ENCODE measurements around the gene DBR1. TPM values are rescaled to one million over a fixed set of nuclear protein-coding genes. Genes with fewer than 3 reads are reported as not detected.
"Not testable (repeated sequence)": the region's sequence is repeated elsewhere in the genome, so short reads cannot be mapped to it uniquely, and the experiment has no call there.

DBR1 gene
- total and polyA plus RNA-seq, 7 experiments from 2014 or later, result 14.7 to 28.2 (median 20.8) TPM

- H3K9me3 Mint-ChIP-seq, result peaks cover 0 to 27% (median 12%) of the 10 kb centered on the region in 11 donors
- H3K9me3 ChIP-seq (ENCODE audit: control insufficient read depth in 2 of 3, low read length in 3 of 3), result peaks cover 0 to 3% (median 0%) of the 10 kb centered on the region in 3 experiments
- CTCF ChIA-PET, result no interaction called here
- no peaks in the 10 kb centered on the region for H3K27me3 ChIP-seq (ENCODE audit: control insufficient read depth in 2 of 2, insufficient read depth in 2 of 2, low read length in 2 of 2)
- H3K27ac Mint-ChIP-seq, result no peak overlapping the region
- no peaks in the 10 kb centered on the region for H3K36me3 ChIP-seq (ENCODE audit: control insufficient read depth in 2 of 3, insufficient read depth in 3 of 3, low read length in 3 of 3)
- POLR2A ChIA-PET, result no interaction called here
- H3K4me3 ChIP-seq (ENCODE audit: low read length), result no peak overlapping the region
- DNase-seq (no peak), ATAC-seq (no peak)
- H3K27me3 Mint-ChIP-seq, result peaks cover 0 to 6% (median 0%) of the 10 kb centered on the region in 5 donors
- intact Hi-C loops (cut with micrococcal nuclease), result no loop called here
- no peaks in the 10 kb centered on the region for H3K4me1 ChIP-seq (ENCODE audit: control insufficient read depth in 2 of 2, insufficient read depth in 2 of 2, low read length in 2 of 2)
- no peak overlapping the region for H3K27ac ChIP-seq (ENCODE audit: low read depth, low read length)
- peaks cover 0 to 7% (median 5%) of the 10 kb centered on the region in 5 donors for H3K36me3 Mint-ChIP-seq
- peaks cover 0 to 4% (median 0%) of the 10 kb centered on the region in 7 donors for H3K4me1 Mint-ChIP-seq
- H3K4me3 Mint-ChIP-seq, result no peak overlapping the region
Measured at GRCh38 chr3:138154534-138154933, 20.2 kb downstream of the DBR1 start.

DNA sequence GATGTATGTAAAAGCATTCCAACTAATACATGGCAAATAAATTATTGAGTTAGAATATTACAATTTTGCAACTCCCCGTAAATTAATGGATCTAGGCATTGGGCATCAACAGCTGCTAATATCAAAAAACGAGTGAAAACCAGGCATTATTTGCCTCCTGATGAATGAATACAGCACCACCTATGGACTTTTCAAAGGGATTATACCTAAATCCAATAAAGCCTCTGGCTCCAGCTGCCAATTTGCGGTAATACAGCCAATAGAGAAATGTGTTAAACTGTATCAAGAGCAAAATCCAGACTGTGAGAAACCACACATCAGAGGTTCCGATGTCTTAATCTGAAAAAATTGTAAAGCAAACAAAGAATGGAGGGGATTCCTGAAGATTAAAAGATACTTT, 26.2 kb downstream of the DBR1 start:
- no peak overlapping the region for H3K27ac ChIP-seq (ENCODE audit: low read depth, low read length)
- H3K9me3 ChIP-seq (ENCODE audit: control insufficient read depth in 2 of 3, low read length in 3 of 3), result no peaks in the 10 kb centered on the region
- H3K36me3 Mint-ChIP-seq, result peaks cover 0 to 5% (median 0%) of the 10 kb centered on the region in 5 donors
- no peak for DNase-seq
- no peaks in the 10 kb centered on the region for H3K36me3 ChIP-seq (ENCODE audit: control insufficient read depth in 2 of 3, insufficient read depth in 3 of 3, low read length in 3 of 3)
- ATAC-seq, result no peak
- no peaks in the 10 kb centered on the region for H3K4me1 ChIP-seq (ENCODE audit: control insufficient read depth in 2 of 2, insufficient read depth in 2 of 2, low read length in 2 of 2)
- CTCF ChIA-PET, result no interaction called here
- no peak overlapping the region for H3K4me3 Mint-ChIP-seq
- H3K4me3 ChIP-seq (ENCODE audit: low read length), result no peak overlapping the region
- POLR2A ChIA-PET, result interaction anchor here (0.6 kb wide), 1 partner anchor 10 kb away, joined by 3 read pairs; no protein-coding TSS in a partner anchor
- H3K27ac Mint-ChIP-seq, result no peak overlapping the region
- intact Hi-C loops (cut with micrococcal nuclease), result no loop called here
- no peaks in the 10 kb centered on the region for H3K4me1 Mint-ChIP-seq
- peaks cover 0 to 10% (median 2%) of the 10 kb centered on the region in 11 donors for H3K9me3 Mint-ChIP-seq
- H3K27me3 ChIP-seq (ENCODE audit: control insufficient read depth in 2 of 2, insufficient read depth in 2 of 2, low read length in 2 of 2), result no peaks in the 10 kb centered on the region
- H3K27me3 Mint-ChIP-seq, result peaks cover 0 to 11% (median 0%) of the 10 kb centered on the region in 5 donors

DNA sequence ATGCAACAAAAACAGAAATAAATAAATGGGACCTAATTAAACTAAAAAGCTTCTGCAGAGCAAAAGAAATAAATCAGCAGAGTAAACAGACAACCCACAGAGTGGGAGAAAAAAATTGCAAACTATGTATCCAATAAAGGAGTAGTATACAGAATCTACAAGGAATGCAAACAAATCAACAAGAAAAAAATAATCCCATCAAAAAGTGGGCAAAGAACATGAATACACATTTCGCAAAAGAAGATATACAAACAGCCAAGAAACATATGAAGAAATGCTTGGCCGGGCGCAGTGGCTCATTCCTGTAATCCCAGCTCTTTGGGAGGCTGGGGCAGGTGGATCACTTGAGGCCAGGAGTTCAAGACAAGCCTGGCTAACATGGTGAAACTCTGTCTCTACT, 32.5 kb downstream of the DBR1 start:
- H3K4me1 ChIP-seq (ENCODE audit: control insufficient read depth in 2 of 2, insufficient read depth in 2 of 2, low read length in 2 of 2); H3K4me1 Mint-ChIP-seq; H3K9me3 ChIP-seq (ENCODE audit: control insufficient read depth in 2 of 3, low read length in 3 of 3); H3K4me3 Mint-ChIP-seq; H3K27me3 ChIP-seq (ENCODE audit: control insufficient read depth in 2 of 2, insufficient read depth in 2 of 2, low read length in 2 of 2); H3K27ac ChIP-seq (ENCODE audit: low read depth, low read length); ATAC-seq; POLR2A ChIA-PET; DNase-seq; H3K4me3 ChIP-seq (ENCODE audit: low read length); H3K36me3 ChIP-seq (ENCODE audit: control insufficient read depth in 2 of 3, insufficient read depth in 3 of 3, low read length in 3 of 3); H3K27ac Mint-ChIP-seq; H3K9me3 Mint-ChIP-seq; intact Hi-C loops (cut with micrococcal nuclease); H3K36me3 Mint-ChIP-seq: not testable (repeated sequence)
- peaks cover 0 to 35% (median 11%) of the 10 kb centered on the region in 5 donors for H3K27me3 Mint-ChIP-seq
- CTCF ChIA-PET, result interaction anchor here (0.7 kb wide), 1 partner anchor 183 kb away, joined by 6 read pairs; no protein-coding TSS in a partner anchor

GRCh38 chr3:138140940-138141339, 33.8 kb downstream of the DBR1 start:
- Mint-ChIP-seq H3K27me3 (peaks cover 0 to 33% (median 11%) of the 10 kb centered on the region in 5 donors), H3K36me3 (no peaks in the 10 kb centered on the region), H3K27ac (no peak overlapping the region), H3K4me1 (no peaks in the 10 kb centered on the region), H3K4me3 (no peak overlapping the region), H3K9me3 (peaks cover 0 to 3% (median 0%) of the 10 kb centered on the region in 11 donors)
- CTCF ChIA-PET, result no interaction called here
- no peak for ATAC-seq
- H3K27me3 ChIP-seq (ENCODE audit: control insufficient read depth in 2 of 2, insufficient read depth in 2 of 2, low read length in 2 of 2), result no peaks in the 10 kb centered on the region
- no peak for DNase-seq
- no peaks in the 10 kb centered on the region for H3K4me1 ChIP-seq (ENCODE audit: control insufficient read depth in 2 of 2, insufficient read depth in 2 of 2, low read length in 2 of 2)
- no peaks in the 10 kb centered on the region for H3K36me3 ChIP-seq (ENCODE audit: control insufficient read depth in 2 of 3, insufficient read depth in 3 of 3, low read length in 3 of 3)
- no peak overlapping the region for H3K4me3 ChIP-seq (ENCODE audit: low read length)
- POLR2A ChIA-PET, result no interaction called here
- H3K27ac ChIP-seq (ENCODE audit: low read depth, low read length), result no peak overlapping the region
- intact Hi-C loops (cut with micrococcal nuclease), result no loop called here
- H3K9me3 ChIP-seq (ENCODE audit: control insufficient read depth in 2 of 3, low read length in 3 of 3), result no peaks in the 10 kb centered on the region

- ChIA-PET CTCF (no interaction called here), POLR2A (no interaction called here)
- Histone ChIP-seq H3K4me3 (ENCODE audit: low read length) (no peak overlapping the region), H3K27ac (ENCODE audit: low read depth, low read length) (no peak overlapping the region), H3K36me3 (ENCODE audit: control insufficient read depth in 2 of 3, insufficient read depth in 3 of 3, low read length in 3 of 3) (no peaks in the 10 kb centered on the region), H3K4me1 (ENCODE audit: control insufficient read depth in 2 of 2, insufficient read depth in 2 of 2, low read length in 2 of 2) (no peaks in the 10 kb centered on the region), H3K27me3 (ENCODE audit: control insufficient read depth in 2 of 2, insufficient read depth in 2 of 2, low read length in 2 of 2) (no peaks in the 10 kb centered on the region), H3K9me3 (ENCODE audit: control insufficient read depth in 2 of 3, low read length in 3 of 3) (no peaks in the 10 kb centered on the region)
- no peaks in the 10 kb centered on the region for H3K36me3 Mint-ChIP-seq
- H3K9me3 Mint-ChIP-seq, result peaks cover 0 to 3% (median 0%) of the 10 kb centered on the region in 11 donors
- DNase-seq (no peak), ATAC-seq (no peak)
- peaks cover 0 to under 1% (median 0%) of the 10 kb centered on the region in 7 donors for H3K4me1 Mint-ChIP-seq
- H3K4me3 Mint-ChIP-seq, result no peak overlapping the region
- H3K27me3 Mint-ChIP-seq, result peaks cover 0 to 34% (median 13%) of the 10 kb centered on the region in 5 donors
- intact Hi-C loops (cut with micrococcal nuclease), result no loop called here
- H3K27ac Mint-ChIP-seq, result no peak overlapping the region
Measured at GRCh38 chr3:138139691-138140090, 35.0 kb downstream of the DBR1 start.

GRCh38 chr3:138137861-138138260, 36.9 kb downstream of the DBR1 start:
- DNase-seq (no peak), ATAC-seq (no peak)
- no peaks in the 10 kb centered on the region for H3K27me3 ChIP-seq (ENCODE audit: control insufficient read depth in 2 of 2, insufficient read depth in 2 of 2, low read length in 2 of 2)
- POLR2A ChIA-PET, result interaction anchor here (0.6 kb wide), 1 partner anchor 10 kb away, joined by 3 read pairs; no protein-coding TSS in a partner anchor
- H3K27ac ChIP-seq (ENCODE audit: low read depth, low read length), result no peak overlapping the region
- Mint-ChIP-seq H3K27me3 (peaks cover 0 to 43% (median 18%) of the 10 kb centered on the region in 5 donors), H3K4me3 (no peak overlapping the region), H3K36me3 (no peaks in the 10 kb centered on the region), H3K27ac (no peak overlapping the region), H3K4me1 (peaks cover 0 to 2% (median 0%) of the 10 kb centered on the region in 7 donors), H3K9me3 (peaks cover 0 to 3% (median 0%) of the 10 kb centered on the region in 11 donors)
- H3K4me3 ChIP-seq (ENCODE audit: low read length), result no peak overlapping the region
- no peaks in the 10 kb centered on the region for H3K4me1 ChIP-seq (ENCODE audit: control insufficient read depth in 2 of 2, insufficient read depth in 2 of 2, low read length in 2 of 2)
- CTCF ChIA-PET, result no interaction called here
- no peaks in the 10 kb centered on the region for H3K36me3 ChIP-seq (ENCODE audit: control insufficient read depth in 2 of 3, insufficient read depth in 3 of 3, low read length in 3 of 3)
- H3K9me3 ChIP-seq (ENCODE audit: control insufficient read depth in 2 of 3, low read length in 3 of 3), result no peaks in the 10 kb centered on the region
- intact Hi-C loops (cut with micrococcal nuclease), result no loop called here

DNA sequence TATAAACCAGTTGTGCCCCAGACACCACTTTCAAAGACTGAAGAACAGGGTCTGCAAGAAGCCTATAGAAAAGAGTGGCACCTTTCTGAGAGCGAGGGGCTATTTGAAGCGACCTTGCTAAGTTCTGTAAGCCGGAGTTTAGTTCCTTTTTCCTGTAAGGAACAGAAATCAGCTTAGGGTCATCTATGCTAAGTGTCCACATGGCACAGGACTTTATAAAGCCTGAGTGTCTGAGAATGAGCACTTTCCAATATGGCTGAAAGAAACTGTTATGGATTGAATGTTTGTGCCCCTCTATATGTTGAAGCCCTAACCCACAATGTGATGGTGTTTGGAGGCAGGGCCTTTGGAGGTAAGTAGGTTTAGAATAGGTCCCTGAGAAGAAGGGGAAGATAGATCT, 38.5 kb downstream of the DBR1 start:
- Histone ChIP-seq H3K9me3 (ENCODE audit: control insufficient read depth in 2 of 3, low read length in 3 of 3) (no peaks in the 10 kb centered on the region), H3K4me1 (ENCODE audit: control insufficient read depth in 2 of 2, insufficient read depth in 2 of 2, low read length in 2 of 2) (no peaks in the 10 kb centered on the region), H3K4me3 (ENCODE audit: low read length) (no peak overlapping the region), H3K27me3 (ENCODE audit: control insufficient read depth in 2 of 2, insufficient read depth in 2 of 2, low read length in 2 of 2) (no peaks in the 10 kb centered on the region), H3K36me3 (ENCODE audit: control insufficient read depth in 2 of 3, insufficient read depth in 3 of 3, low read length in 3 of 3) (no peaks in the 10 kb centered on the region), H3K27ac (ENCODE audit: low read depth, low read length) (no peak overlapping the region)
- H3K4me3 Mint-ChIP-seq, result no peak overlapping the region
- POLR2A ChIA-PET, result no interaction called here
- no peak overlapping the region for H3K27ac Mint-ChIP-seq
- H3K36me3 Mint-ChIP-seq, result no peaks in the 10 kb centered on the region
- H3K9me3 Mint-ChIP-seq, result peaks cover 0 to 3% (median 0%) of the 10 kb centered on the region in 11 donors
- no peak for ATAC-seq
- H3K27me3 Mint-ChIP-seq, result peaks cover 0 to 38% (median 14%) of the 10 kb centered on the region in 5 donors
- DNase-seq, result no peak
- intact Hi-C loops (cut with micrococcal nuclease), result no loop called here
- CTCF ChIA-PET, result no interaction called here
- H3K4me1 Mint-ChIP-seq, result peaks cover 0 to 2% (median 0%) of the 10 kb centered on the region in 7 donors

Data from naive thymus-derived CD4-positive, alpha-beta T cell (primary cell).